Suprapubic skin (tissue), 4 donors: ENCODE data around the gene SLC7A6.

ENCODE experiments used
- EP300 ChIP-seq: sonication (generic); formaldehyde crosslinking; IDR thresholded peaks from one replicate; pipeline ENCODE4 v1.6.1; 2017; ENCODE audit warnings: antibody characterized with exemption
- POLR2A ChIP-seq, 2 donors: fragments of 450-650 bp; IDR thresholded peaks; one replicate each; pipeline ENCODE4 v1.6.1; 2017; ENCODE audit warnings: antibody characterized with exemption in 2 of 2, mild to moderate bottlenecking in 2 of 2, moderate library complexity in 2 of 2
- POLR2AphosphoS5 ChIP-seq, 3 donors: sonication (generic); formaldehyde crosslinking; IDR thresholded peaks; one replicate each; pipeline ENCODE4 v1.6.1; 2017; ENCODE audit warnings: antibody characterized with exemption in 3 of 3

GRCh38 chr16:68235108-68235886, 29.0 kb upstream of the SLC7A6 start:
- TF ChIP-seq POLR2AphosphoS5 (IDR thresholded peaks at IDR 0.05) (no peak), EP300 (no peak), POLR2A (IDR thresholded peaks at IDR 0.05) (no peak)
